A549 (cell line): ENCODE measurements around the gene TRNAU1AP. TPM values are rescaled to one million over a fixed set of nuclear protein-coding genes. Genes with fewer than 3 reads are reported as not detected.
"Not testable (repeated sequence)": the region's sequence is repeated elsewhere in the genome, so short reads cannot be mapped to it uniquely, and the experiment has no call there.

ENCODE experiments used
- ATAC-seq, 2 experiments: fragments of 200-7000 bp in 1 of 2; fragments of >200 bp in 1 of 2; cut with Nextera tagmentation in 1 of 2; cut with Tn5 transposase in 1 of 2; 3 replicates each; pipeline versions ENCODE4 v1.8.0 to v1.9.1; 2018 to 2020; ENCODE audit warnings: mild to moderate bottlenecking in 1 of 2, moderate library complexity in 1 of 2
- CTCF ChIA-PET: fragments of 300-600 bp; sonication (Branson Sonifier 250); formaldehyde crosslinking; extraction: SDS; loops from one replicate; lab custom pipeline; 2021; ENCODE audit warnings: antibody characterized with exemption, inconsistent platforms; lab: Yijun Ruan, JAX
- POLR2A ChIA-PET: fragments of 350-600 bp; formaldehyde crosslinking; extraction: SDS; loops from one replicate; lab custom pipeline; 2021; ENCODE audit warnings: antibody characterized with exemption, inconsistent platforms; lab: Yijun Ruan, JAX
- DNase-seq, 2 experiments: peaks; one replicate each; pipeline versions ENCODE4 v3.0.0 to v3.0.0-alpha.2; 2011 to 2016; ENCODE audit warnings: low read depth in 1 of 2, low spot score in 1 of 2
- FAIRE-seq: peaks from 2 replicates; lab custom pipeline; 2011; peaks lifted over from hg19 to GRCh38; lab: Jason Lieb, UNC
- H3K27ac ChIP-seq, 2 experiments: fragments of >200 bp; sonication (Bioruptor Twin); formaldehyde crosslinking; 3 replicates each; pipeline ENCODE4 v1.5.1; 2016 to 2017
- H3K4me1 ChIP-seq: fragments of >200 bp; sonication (Bioruptor Twin); formaldehyde crosslinking; 3 replicates; pipeline ENCODE4 v1.6.1; 2016
- H3K4me2 ChIP-seq: fragments of >200 bp; sonication (Bioruptor Twin); formaldehyde crosslinking; 3 replicates; pipeline ENCODE4 v1.6.1; 2016
- H3K4me3 ChIP-seq: fragments of >200 bp; sonication (Bioruptor Twin); formaldehyde crosslinking; 3 replicates; pipeline ENCODE4 v1.5.1; 2016
- H3K9me3 ChIP-seq: fragments of >200 bp; sonication (Bioruptor Twin); formaldehyde crosslinking; 3 replicates; pipeline ENCODE4 v1.6.1; 2016
- ATOH8 ChIP-seq: fragments of 250-450 bp; sonication (Bioruptor Pico); IDR thresholded peaks from 2 replicates; pipeline ENCODE4 v1.5.0; 2020; ENCODE audit warnings: low read depth, mild to moderate bottlenecking, moderate library complexity
- CBX8 ChIP-seq: fragments of 200-600 bp; sonication (generic); IDR thresholded peaks from 2 replicates; pipeline ENCODE4 v1.6.1; 2016
- CEBPB ChIP-seq, 2 experiments: fragments of >200 bp in 1 of 2; sonication (Bioruptor Twin) in 1 of 2; formaldehyde crosslinking in 1 of 2; IDR thresholded peaks; 2 replicates each; pipeline ENCODE4 v1.6.1; 2012 to 2016
- EHMT2 ChIP-seq: fragments of 200-600 bp; sonication (generic); IDR thresholded peaks from 2 replicates; pipeline ENCODE4 v1.6.1; 2016; ENCODE audit warnings: antibody characterized with exemption, low read depth, mild to moderate bottlenecking, moderate library complexity
- ESRRA ChIP-seq: fragments of 150-350 bp; IDR thresholded peaks from 2 replicates; pipeline ENCODE4 v1.6.1; 2014; ENCODE audit warnings: mild to moderate bottlenecking, low read length, borderline replicate concordance
- FOSL2 ChIP-seq, 2 experiments: fragments of 450-650 bp in 1 of 2; fragments of >200 bp in 1 of 2; sonication (Bioruptor Twin) in 1 of 2; formaldehyde crosslinking; IDR thresholded peaks; 2 replicates each; pipeline versions ENCODE4 v1.5.0 to v1.6.1; 2016 to 2020; ENCODE audit warnings: mild to moderate bottlenecking in 1 of 2, moderate library complexity in 1 of 2
- HEYL ChIP-seq: fragments of 250-450 bp; sonication (Bioruptor Pico); IDR thresholded peaks from 2 replicates; pipeline ENCODE4 v1.8.0; 2021; ENCODE audit warnings: mild to moderate bottlenecking, moderate library complexity
- HMGXB4 ChIP-seq: fragments of 250-450 bp; sonication (Bioruptor Pico); IDR thresholded peaks from 2 replicates; pipeline ENCODE4 v1.5.0; 2021; ENCODE audit warnings: mild to moderate bottlenecking, moderate library complexity, borderline replicate concordance
- HOXB13 ChIP-seq: fragments of 250-450 bp; sonication (Bioruptor Pico); IDR thresholded peaks from 2 replicates; pipeline ENCODE4 v1.5.0; 2020; ENCODE audit warnings: low read depth, mild to moderate bottlenecking, moderate library complexity
- MAZ ChIP-seq: fragments of 150-350 bp; IDR thresholded peaks from 2 replicates; pipeline ENCODE4 v1.6.1; 2014; ENCODE audit warnings: antibody characterized with exemption, low read depth, low read length, borderline replicate concordance
- MYC ChIP-seq: IDR thresholded peaks from 2 replicates; pipeline ENCODE4 v1.6.1; 2012; ENCODE audit warnings: mild to moderate bottlenecking, inconsistent platforms, low read length, improper control_type of control experiment, borderline replicate concordance
- POLR2A ChIP-seq: IDR thresholded peaks from 2 replicates; pipeline ENCODE4 v1.6.1; 2012; ENCODE audit warnings: mild to moderate bottlenecking, low read length
- RAD21 ChIP-seq, 2 experiments: fragments of >200 bp in 1 of 2; sonication (Bioruptor Twin) in 1 of 2; formaldehyde crosslinking in 1 of 2; IDR thresholded peaks in 1 of 2; conservative IDR thresholded peaks in 1 of 2; 2 replicates in 1 of 2; 3 replicates in 1 of 2; pipeline ENCODE4 v1.6.1; 2012 to 2018; ENCODE audit warnings: inconsistent platforms in 1 of 2
- RCOR1 ChIP-seq: fragments of 150-350 bp; IDR thresholded peaks from 2 replicates; pipeline ENCODE4 v1.6.1; 2014; ENCODE audit warnings: antibody characterized with exemption, low read length, low read depth
- REST ChIP-seq: fragments of 200-600 bp; sonication (generic); IDR thresholded peaks from 2 replicates; pipeline ENCODE4 v1.6.1; 2016; ENCODE audit warnings: antibody characterized with exemption, mild to moderate bottlenecking, moderate library complexity
- RNF2 ChIP-seq: fragments of 200-600 bp; sonication (generic); IDR thresholded peaks from 2 replicates; pipeline ENCODE4 v1.6.1; 2016; ENCODE audit warnings: low read depth, mild to moderate bottlenecking, antibody characterized with exemption, moderate library complexity, borderline replicate concordance
- TFCP2L1 ChIP-seq: fragments of 250-450 bp; sonication (Bioruptor Pico); IDR thresholded peaks from 2 replicates; pipeline ENCODE4 v1.5.0; 2021; ENCODE audit warnings: mild to moderate bottlenecking
- USF2 ChIP-seq: fragments of 450-650 bp; IDR thresholded peaks from 2 replicates; pipeline ENCODE4 v1.6.1; 2014; ENCODE audit warnings: antibody characterized with exemption
- ZFP36 ChIP-seq: fragments of 450-650 bp; IDR thresholded peaks from 2 replicates; pipeline ENCODE4 v1.6.1; 2014; ENCODE audit warnings: borderline replicate concordance; ENCODE audit not compliant: partially characterized antibody
- ZNF302 ChIP-seq: fragments of 250-450 bp; sonication (Bioruptor Pico); IDR thresholded peaks from 2 replicates; pipeline ENCODE4 v1.9.0; 2021; ENCODE audit warnings: inconsistent platforms, mild to moderate bottlenecking, moderate library complexity
- ZSCAN20 ChIP-seq: fragments of 250-450 bp; sonication (Bioruptor Pico); IDR thresholded peaks from 2 replicates; pipeline ENCODE4 v1.8.0; 2022; ENCODE audit warnings: mild to moderate bottlenecking, moderate library complexity
- WGBS: methylation state at CpG from one replicate; pipeline ENCODE4 v1.1.6; 2017; ENCODE audit errors: missing lambda C conversion rate; 5-methylcytosine and 5-hydroxymethylcytosine counted together
- polyA plus RNA-seq, 4 experiments: library from polyadenylated mRNA; depleted of rRNA in 3 of 4; stranded (reverse); fragments of >200 nt; fragmentation: RNase III in 1 of 4; extraction: RNeasy Plus Mini Kit Qiagen cat#74134 plus additional on column Dnase treatment in 1 of 4; gene quantifications; 2 replicates in 3 of 4; 3 replicates in 1 of 4; pipeline ENCODE4 v1.2.3, GENCODE V29; 2011 to 2017
- TF ChIP-seq, protein P1 (sequence below): IDR thresholded peaks from 2 replicates; pipeline ENCODE4 v1.6.1; 2012
- TF ChIP-seq, protein P2 (sequence below): fragments of 150-350 bp; IDR thresholded peaks from 2 replicates; pipeline ENCODE4 v1.6.1; 2014; ENCODE audit warnings: low read depth, mild to moderate bottlenecking, low read length

Gene TRNAU1AP
- polyA plus RNA-seq, 2 of the 4 experiments (the other 2 are of a cell fraction): 14.5 to 23.8 TPM

DNA sequence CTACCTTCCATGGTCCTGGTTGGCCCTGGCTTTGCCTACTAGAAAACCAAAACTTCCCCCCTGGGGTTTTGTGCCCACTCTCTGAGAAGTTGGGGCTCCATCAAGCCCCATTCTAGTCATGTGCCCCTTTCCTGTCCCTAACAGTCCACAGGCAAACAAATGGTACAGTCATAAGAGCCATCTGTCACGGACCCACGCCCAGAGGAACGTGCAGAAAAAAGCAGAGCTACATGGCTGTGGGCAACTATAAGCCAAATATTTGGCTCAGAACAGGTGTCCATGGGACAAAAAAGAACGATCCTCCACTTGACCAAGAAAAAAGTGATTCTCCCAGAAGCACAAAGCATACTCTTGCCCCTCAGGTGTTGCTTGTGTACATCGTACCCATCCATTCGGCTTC, 14.6 kb upstream of the TRNAU1AP start:
- ChIA-PET POLR2A (no interaction called here), CTCF (interaction anchor here (0.7 to 1.1 kb wide), 3 partner anchors 9 to 65 kb away, joined by 3 to 5 read pairs (median 3); no protein-coding TSS in a partner anchor)
- Histone ChIP-seq H3K4me2 (no peak overlapping the region), H3K27ac (no peak overlapping the region), H3K4me3 (no peak overlapping the region), H3K4me1 (no peaks in the 10 kb centered on the region), H3K9me3 (no peaks in the 10 kb centered on the region)
- DNase-seq (no peak), FAIRE-seq (no peak), ATAC-seq (no peak)
- 83% methylated on average over 6 of the region's 6 CpGs for WGBS
- TF ChIP-seq ESRRA (no peak), FOSL2 (IDR thresholded peaks at IDR 0.05) (no peak), FOSL2 (CRISPR knock-in tag; IDR thresholded peaks at IDR 0.05) (no peak), USF2 (no peak), MYC (no peak)
- TF ChIP-seq, all 56 proteins: peak for 0

- FAIRE-seq: no peak
- CTCF ChIA-PET: interaction anchor here (0.6 to 0.7 kb wide), 3 partner anchors 8 to 494 kb away, joined by 3 to 4 read pairs (median 3); no protein-coding TSS in a partner anchor
- H3K4me1 ChIP-seq: no peaks in the 10 kb centered on the region
- WGBS: 83% methylated on average over 7 of the region's 7 CpGs
- H3K4me2 ChIP-seq: no peak overlapping the region
- no peak for ATAC-seq
- no peak for TF ChIP-seq ZSCAN20
- TF ChIP-seq POLR2A: no peak
- no peak for TF ChIP-seq HMGXB4 (CRISPR knock-in tag)
- no peak for TF ChIP-seq RAD21 (conservative IDR thresholded peaks at IDR 0.05 in 1 of 2, IDR thresholded peaks at IDR 0.05 in 1 of 2)
- TF ChIP-seq RCOR1: no peak
- no peak for TF ChIP-seq ZNF302
- TF ChIP-seq CEBPB (IDR thresholded peaks at IDR 0.05): no peak
- TF ChIP-seq, protein P1, sequence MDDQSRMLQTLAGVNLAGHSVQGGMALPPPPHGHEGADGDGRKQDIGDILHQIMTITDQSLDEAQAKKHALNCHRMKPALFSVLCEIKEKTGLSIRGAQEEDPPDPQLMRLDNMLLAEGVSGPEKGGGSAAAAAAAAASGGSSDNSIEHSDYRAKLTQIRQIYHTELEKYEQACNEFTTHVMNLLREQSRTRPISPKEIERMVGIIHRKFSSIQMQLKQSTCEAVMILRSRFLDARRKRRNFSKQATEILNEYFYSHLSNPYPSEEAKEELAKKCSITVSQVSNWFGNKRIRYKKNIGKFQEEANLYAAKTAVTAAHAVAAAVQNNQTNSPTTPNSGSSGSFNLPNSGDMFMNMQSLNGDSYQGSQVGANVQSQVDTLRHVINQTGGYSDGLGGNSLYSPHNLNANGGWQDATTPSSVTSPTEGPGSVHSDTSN: no peak
- no peak for TF ChIP-seq MAZ
- no peak for TF ChIP-seq HEYL (CRISPR knock-in tag)
- TF ChIP-seq EHMT2: no peak
- TF ChIP-seq REST: no peak
- TF ChIP-seq RNF2: no peak
- no peak for TF ChIP-seq CBX8
- TF ChIP-seq, protein P2, sequence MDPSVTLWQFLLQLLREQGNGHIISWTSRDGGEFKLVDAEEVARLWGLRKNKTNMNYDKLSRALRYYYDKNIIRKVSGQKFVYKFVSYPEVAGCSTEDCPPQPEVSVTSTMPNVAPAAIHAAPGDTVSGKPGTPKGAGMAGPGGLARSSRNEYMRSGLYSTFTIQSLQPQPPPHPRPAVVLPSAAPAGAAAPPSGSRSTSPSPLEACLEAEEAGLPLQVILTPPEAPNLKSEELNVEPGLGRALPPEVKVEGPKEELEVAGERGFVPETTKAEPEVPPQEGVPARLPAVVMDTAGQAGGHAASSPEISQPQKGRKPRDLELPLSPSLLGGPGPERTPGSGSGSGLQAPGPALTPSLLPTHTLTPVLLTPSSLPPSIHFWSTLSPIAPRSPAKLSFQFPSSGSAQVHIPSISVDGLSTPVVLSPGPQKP: no peak
- TF ChIP-seq HOXB13 (CRISPR knock-in tag): no peak
- no peak for TF ChIP-seq ZFP36
- TF ChIP-seq ATOH8: no peak
- no peak for TF ChIP-seq TFCP2L1
- TF ChIP-seq MYC: no peak
- DNase-seq: no peak
- no peak overlapping the region for H3K27ac ChIP-seq
- POLR2A ChIA-PET: no interaction called here
- H3K9me3 ChIP-seq: no peaks in the 10 kb centered on the region
- no peak overlapping the region for H3K4me3 ChIP-seq
Observed at GRCh38 chr1:28540651-28541050, 12.2 kb upstream of the TRNAU1AP start.

DNA sequence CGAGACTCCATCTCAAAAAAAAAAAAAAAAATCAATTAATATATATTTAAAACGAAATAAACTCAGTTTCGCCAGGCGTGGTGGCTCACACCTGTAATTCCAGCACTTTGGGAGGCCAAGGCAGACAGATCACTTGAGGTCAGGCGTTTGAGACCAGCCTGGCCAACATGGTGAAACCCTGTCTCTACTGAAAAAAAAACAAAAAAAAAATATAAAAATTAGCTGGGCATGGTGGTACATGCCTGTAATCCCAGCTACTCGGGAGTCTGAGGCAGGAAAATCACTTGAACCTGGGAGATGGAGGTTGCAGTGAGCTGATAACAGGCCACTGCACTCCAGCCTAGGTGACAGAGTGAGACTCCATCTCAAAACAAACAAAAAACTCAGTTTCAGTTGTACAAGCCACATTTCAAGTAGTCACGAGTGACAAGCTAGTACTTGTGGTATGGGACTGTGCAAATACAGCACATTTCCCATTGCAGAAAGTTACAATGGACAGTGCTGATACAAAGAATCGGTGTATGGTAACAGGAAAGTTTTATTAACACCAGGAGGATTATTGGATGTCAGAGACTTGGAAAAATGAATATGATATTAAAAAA, 11.4 kb upstream of the TRNAU1AP start:
- H3K4me2 ChIP-seq, H3K27ac ChIP-seq, ATAC-seq, DNase-seq, H3K9me3 ChIP-seq, H3K4me1 ChIP-seq, H3K4me3 ChIP-seq, FAIRE-seq, POLR2A ChIA-PET: not testable (repeated sequence)
- CTCF ChIA-PET: interaction anchor here (0.6 to 1.2 kb wide), 6 partner anchors 7 to 493 kb away, joined by 3 to 6 read pairs (median 4); no protein-coding TSS in a partner anchor
- WGBS: 90% methylated on average over 8 of the region's 8 CpGs
